Fibroblast of mammary gland (primary cell): ENCODE results near the gene NAPSA.

Source experiments
- DNase-seq: peaks from one replicate; pipeline ENCODE4 v3.0.0-alpha.2; 2010; ENCODE audit warnings: low read depth
- H3K4me3 ChIP-seq: 2 replicates; pipeline ENCODE4 v1.5.1; 2011; ENCODE audit warnings: low read depth, mild to moderate bottlenecking, low read length, moderate library complexity; ENCODE audit not compliant: control insufficient read depth
- CTCF ChIP-seq: conservative IDR thresholded peaks from 2 replicates; pipeline ENCODE4 v1.5.1; 2011; ENCODE audit warnings: low read depth, low read length, inconsistent platforms; ENCODE audit not compliant: control insufficient read depth, insufficient read depth

NAPSA gene

DNA sequence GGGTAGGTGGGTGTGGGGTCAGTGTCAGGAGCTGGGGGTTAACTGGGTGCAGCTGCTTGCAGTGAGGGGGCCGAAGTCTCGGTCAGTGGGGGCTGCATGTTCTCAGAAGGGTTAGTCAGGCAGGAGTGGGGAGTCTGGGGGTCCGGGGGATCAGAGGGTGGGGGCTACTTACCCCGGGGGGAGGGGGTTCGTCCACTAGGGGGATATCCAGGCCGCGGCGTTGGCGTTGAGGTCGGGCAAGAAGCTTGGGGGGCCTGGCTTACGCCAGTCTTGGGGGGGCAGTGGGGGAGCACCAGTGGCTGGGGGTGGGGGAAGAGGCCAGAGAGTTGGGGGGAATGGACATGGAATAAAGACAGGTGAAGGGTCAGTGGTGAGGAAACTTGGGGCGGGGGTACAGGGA, 45.4 kb downstream of the NAPSA start:
- no peak for TF ChIP-seq CTCF
- DNase-seq = no peak
- H3K4me3 ChIP-seq = no peak overlapping the region

DNA sequence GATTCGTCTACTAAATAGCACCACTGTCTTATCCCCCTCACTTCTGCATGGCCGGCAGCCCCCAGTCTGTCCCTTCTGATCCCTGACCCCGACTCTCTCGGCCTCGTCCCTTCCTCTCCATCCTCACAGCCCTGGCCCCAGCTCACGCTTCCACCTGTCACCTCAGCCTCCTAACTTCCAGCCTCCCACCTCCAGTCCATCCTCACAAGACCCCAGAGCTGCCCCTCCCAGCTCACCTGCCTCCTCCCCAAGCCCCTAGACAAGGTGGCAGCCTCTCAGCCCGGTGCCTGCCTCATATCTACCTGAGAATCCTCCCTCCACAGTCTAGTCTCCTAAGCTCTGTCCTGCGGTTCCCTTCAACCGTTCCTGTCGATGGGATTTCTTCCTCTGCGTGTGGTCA, 46.3 kb downstream of the NAPSA start:
- no peak for DNase-seq
- no peak overlapping the region for H3K4me3 ChIP-seq
- TF ChIP-seq CTCF = no peak

- no peak for DNase-seq
- TF ChIP-seq CTCF = no peak
- H3K4me3 ChIP-seq = no peak overlapping the region
These were observed 47.0 kb downstream of the NAPSA start for GRCh38 chr19:50318438-50318837.

DNA sequence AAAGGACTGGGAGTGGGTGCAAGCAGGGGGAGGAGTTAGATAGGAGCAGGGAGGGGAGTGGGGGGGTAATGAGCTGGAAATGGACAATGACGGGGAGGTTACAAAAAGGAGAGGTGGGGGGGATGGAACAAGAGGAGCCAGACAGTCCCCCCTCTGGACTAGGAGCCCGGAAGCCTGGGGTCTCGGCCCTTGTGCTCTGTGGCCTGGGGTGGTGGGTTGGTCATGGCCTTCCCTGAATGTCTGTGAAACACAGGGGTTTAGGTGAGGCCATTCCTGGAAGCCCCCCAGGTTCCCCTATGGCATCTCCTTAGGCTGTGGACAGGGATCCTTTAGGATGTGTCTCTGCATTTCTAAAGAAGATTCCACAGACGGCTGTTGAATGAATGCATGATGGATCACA, 48.3 kb downstream of the NAPSA start:
- H3K4me3 ChIP-seq = no peak overlapping the region
- TF ChIP-seq CTCF = no peak
- DNase-seq = no peak

- H3K4me3 ChIP-seq = no peak overlapping the region
- TF ChIP-seq CTCF = no peak
- DNase-seq = no peak
These were observed 49.5 kb downstream of the NAPSA start for GRCh38 chr19:50315773-50316448.

- no peak for DNase-seq
- TF ChIP-seq CTCF = no peak
- H3K4me3 ChIP-seq = no peak overlapping the region
These were observed 50.4 kb downstream of the NAPSA start for GRCh38 chr19:50314724-50315708.
